Naive thymus-derived CD4-positive, alpha-beta T cell (primary cell): ENCODE measurements around the gene MYO1C. TPM values are rescaled to one million over a fixed set of nuclear protein-coding genes. Genes with fewer than 3 reads are reported as not detected.

Experiments used
- ATAC-seq: fragments of 150-1000 bp; cut with Tn5 transposase; 2 replicates; pipeline ENCODE4 v1.10.0; 2021; ENCODE audit warnings: mild to moderate bottlenecking, moderate library complexity
- CTCF ChIA-PET: fragments of 350-600 bp; sonication (Branson Sonifier 250); formaldehyde crosslinking; loops from one replicate; lab custom pipeline; 2021; ENCODE audit warnings: antibody characterized with exemption; lab: Charles Lee
- POLR2A ChIA-PET: fragments of 350-600 bp; sonication (Branson Sonifier 250); formaldehyde crosslinking; loops from one replicate; lab custom pipeline; 2021; ENCODE audit warnings: antibody characterized with exemption, inconsistent platforms; lab: Charles Lee
- DNase-seq, 9 donors: peaks; one replicate each; pipeline versions ENCODE4 v3.0.0 to v3.0.0-alpha.2; 2020 to 2022; ENCODE audit warnings: mixed read lengths in 1 of 9
- H3K27ac ChIP-seq: one replicate; pipeline ENCODE4 v1.7.0; 2013; ENCODE audit warnings: mild to moderate bottlenecking, low read depth, low read length, moderate library complexity
- H3K27me3 ChIP-seq, 2 donors: one replicate each; pipeline ENCODE4 v1.7.0; 2013; ENCODE audit warnings: low read length in 2 of 2, mild to moderate bottlenecking in 2 of 2, moderate library complexity in 2 of 2; ENCODE audit not compliant: control insufficient read depth in 2 of 2, insufficient read depth in 2 of 2
- H3K36me3 ChIP-seq, 3 experiments: 1 replicate in 2 of 3; 2 replicates in 1 of 3; pipeline ENCODE4 v1.7.0; 2013; ENCODE audit warnings: low read length in 3 of 3, mild to moderate bottlenecking in 3 of 3, moderate library complexity in 1 of 3; ENCODE audit not compliant: insufficient read depth in 3 of 3, control insufficient read depth in 2 of 3
- H3K4me1 ChIP-seq, 2 donors: one replicate each; pipeline ENCODE4 v1.7.0; 2013; ENCODE audit warnings: low read length in 2 of 2, mild to moderate bottlenecking in 2 of 2, moderate library complexity in 1 of 2; ENCODE audit not compliant: control insufficient read depth in 2 of 2, insufficient read depth in 2 of 2
- H3K4me3 ChIP-seq: 2 replicates; pipeline ENCODE4 v1.7.0; 2013; ENCODE audit warnings: mild to moderate bottlenecking, low read length
- H3K9me3 ChIP-seq, 3 experiments: 1 replicate in 2 of 3; 2 replicates in 1 of 3; pipeline ENCODE4 v1.7.0; 2013; ENCODE audit warnings: low read length in 3 of 3; ENCODE audit not compliant: control insufficient read depth in 2 of 3
- H3K27ac Mint-ChIP-seq, 9 donors: one replicate each; pipeline ENCODE4 v1.8.0; 2020 to 2022; ENCODE audit warnings: mixed read lengths in 9 of 9, mild to moderate bottlenecking in 8 of 9, moderate library complexity in 5 of 9, inconsistent platforms in 2 of 9
- H3K27me3 Mint-ChIP-seq, 5 donors: one replicate each; pipeline ENCODE4 v1.8.0; 2021 to 2022; ENCODE audit warnings: mixed read lengths in 5 of 5, mild to moderate bottlenecking in 1 of 5
- H3K36me3 Mint-ChIP-seq, 5 donors: one replicate each; pipeline ENCODE4 v1.8.0; 2020 to 2022; ENCODE audit warnings: mixed read lengths in 5 of 5, mild to moderate bottlenecking in 3 of 5, inconsistent platforms in 1 of 5
- H3K4me1 Mint-ChIP-seq, 7 donors: one replicate each; pipeline ENCODE4 v1.8.0; 2020 to 2022; ENCODE audit warnings: mixed read lengths in 7 of 7, mild to moderate bottlenecking in 3 of 7, inconsistent platforms in 1 of 7
- H3K4me3 Mint-ChIP-seq, 10 donors: one replicate each; pipeline ENCODE4 v1.8.0; 2020 to 2022; ENCODE audit warnings: mild to moderate bottlenecking in 10 of 10, mixed read lengths in 10 of 10, moderate library complexity in 6 of 10, inconsistent platforms in 2 of 10
- H3K9me3 Mint-ChIP-seq, 11 donors: one replicate each; pipeline ENCODE4 v1.8.0; 2020 to 2022; ENCODE audit warnings: mixed read lengths in 11 of 11, mild to moderate bottlenecking in 4 of 11, inconsistent platforms in 1 of 11, moderate library complexity in 1 of 11
- intact Hi-C, 2 donors: fragments of 100-400 bp; cut with micrococcal nuclease; formaldehyde crosslinking; loops; one replicate each; pipeline ENCODE4 v1.15.1; 2023
- polyA plus RNA-seq, 2 donors: library from polyadenylated mRNA; unstranded; fragments of 300-500 nt; fragmentation: Illumina TruSeq; gene quantifications; one replicate each; pipeline ENCODE4 v1.2.3, GENCODE V29; 2021
- total RNA-seq, 6 experiments: library from RNA in 5 of 6; stranded (reverse) in 5 of 6; gene quantifications; 1 replicate in 5 of 6; 2 replicates in 1 of 6; pipeline ENCODE4 v1.2.3 and lab custom pipeline; 2021 to 2026

The MYO1C gene, protein sequence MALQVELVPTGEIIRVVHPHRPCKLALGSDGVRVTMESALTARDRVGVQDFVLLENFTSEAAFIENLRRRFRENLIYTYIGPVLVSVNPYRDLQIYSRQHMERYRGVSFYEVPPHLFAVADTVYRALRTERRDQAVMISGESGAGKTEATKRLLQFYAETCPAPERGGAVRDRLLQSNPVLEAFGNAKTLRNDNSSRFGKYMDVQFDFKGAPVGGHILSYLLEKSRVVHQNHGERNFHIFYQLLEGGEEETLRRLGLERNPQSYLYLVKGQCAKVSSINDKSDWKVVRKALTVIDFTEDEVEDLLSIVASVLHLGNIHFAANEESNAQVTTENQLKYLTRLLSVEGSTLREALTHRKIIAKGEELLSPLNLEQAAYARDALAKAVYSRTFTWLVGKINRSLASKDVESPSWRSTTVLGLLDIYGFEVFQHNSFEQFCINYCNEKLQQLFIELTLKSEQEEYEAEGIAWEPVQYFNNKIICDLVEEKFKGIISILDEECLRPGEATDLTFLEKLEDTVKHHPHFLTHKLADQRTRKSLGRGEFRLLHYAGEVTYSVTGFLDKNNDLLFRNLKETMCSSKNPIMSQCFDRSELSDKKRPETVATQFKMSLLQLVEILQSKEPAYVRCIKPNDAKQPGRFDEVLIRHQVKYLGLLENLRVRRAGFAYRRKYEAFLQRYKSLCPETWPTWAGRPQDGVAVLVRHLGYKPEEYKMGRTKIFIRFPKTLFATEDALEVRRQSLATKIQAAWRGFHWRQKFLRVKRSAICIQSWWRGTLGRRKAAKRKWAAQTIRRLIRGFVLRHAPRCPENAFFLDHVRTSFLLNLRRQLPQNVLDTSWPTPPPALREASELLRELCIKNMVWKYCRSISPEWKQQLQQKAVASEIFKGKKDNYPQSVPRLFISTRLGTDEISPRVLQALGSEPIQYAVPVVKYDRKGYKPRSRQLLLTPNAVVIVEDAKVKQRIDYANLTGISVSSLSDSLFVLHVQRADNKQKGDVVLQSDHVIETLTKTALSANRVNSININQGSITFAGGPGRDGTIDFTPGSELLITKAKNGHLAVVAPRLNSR
- 10 to 100 TPM; 10.3 to 37.0 (median 23.6) TPM for total RNA-seq
- polyA plus RNA-seq = 1 to 10 TPM; 4.4 to 4.7 TPM
- total RNA-seq (lab: John Stamatoyannopoulos, UW) = 17.2 reads per million, percentile 47 among the genes with 10 or more reads in this experiment

- peaks cover 0 to 2% (median 0%) of the 10 kb centered on the region in 11 donors for H3K9me3 Mint-ChIP-seq
- ATAC-seq (no peak), DNase-seq (peak in 1 of 9 donors; percentile 10)
- peaks cover 0 to 4% (median 0%) of the 10 kb centered on the region in 5 donors for H3K27me3 Mint-ChIP-seq
- H3K4me1 Mint-ChIP-seq = peaks cover 0 to 43% (median 35%) of the 10 kb centered on the region in 7 donors
- Histone ChIP-seq H3K27ac (no peak within 1 kb of the TSS), H3K27me3 (no peaks in the 10 kb centered on the region), H3K9me3 (no peaks in the 10 kb centered on the region), H3K4me3 (peak within 1 kb of the TSS; percentile 44), H3K4me1 (peaks cover 9 to 34% of the 10 kb centered on the region in 2 donors), H3K36me3 (peaks cover 0 to 27% (median 0%) of the 10 kb centered on the region in 3 experiments)
- peak within 1 kb of the TSS; percentile 76 to 91 (median 85) for H3K4me3 Mint-ChIP-seq
- CTCF ChIA-PET = no interaction called here
- peaks cover 0 to 4% (median 0%) of the 10 kb centered on the region in 5 donors for H3K36me3 Mint-ChIP-seq
- POLR2A ChIA-PET = interaction anchor here (0.6 to 1.1 kb wide), 4 partner anchors 24 to 272 kb away, joined by 3 read pairs; partner anchors contain the start of gene INPP5K
- intact Hi-C loops = no loop called here
- H3K27ac Mint-ChIP-seq = peak within 1 kb of the TSS in 6 of 9 donors; percentile 21 to 88 (median 72)
Observed at GRCh38 chr17:1492249-1493206, at the start of gene MYO1C. Gene MYO1C (minus strand): TSS chr17:1492686. CDS start chr17:1492487, 199 bp downstream.

DNA sequence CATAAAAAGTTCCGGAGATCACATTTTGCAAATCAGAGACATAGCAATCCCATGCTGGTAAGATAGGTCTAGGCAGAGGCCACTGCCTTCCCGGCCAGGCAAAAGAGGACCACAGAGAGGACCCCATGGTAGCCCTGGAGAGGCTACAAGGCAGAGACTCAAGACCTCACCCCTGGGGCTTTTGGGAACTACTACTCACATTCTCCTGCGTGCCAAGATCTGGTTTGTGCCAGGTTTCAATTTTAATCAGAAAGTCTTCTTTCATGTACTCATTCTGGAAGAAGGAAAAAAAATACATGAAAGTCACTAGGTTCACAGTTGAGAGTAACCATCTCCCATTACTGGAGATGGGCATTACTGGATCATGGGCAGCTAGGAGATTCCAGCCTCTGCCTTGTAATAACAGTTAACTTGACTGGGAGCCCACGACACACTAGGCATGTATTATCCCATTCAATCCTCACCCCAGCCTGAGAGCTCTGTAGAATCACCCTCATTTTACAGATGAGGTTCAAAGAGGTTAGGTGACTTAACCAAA is 49.0 kb upstream of the MYO1C start:
- Mint-ChIP-seq H3K4me1 (peaks cover 0 to 2% (median 0%) of the 10 kb centered on the region in 7 donors), H3K36me3 (peaks cover 0 to 37% (median 6%) of the 10 kb centered on the region in 5 donors), H3K27me3 (no peaks in the 10 kb centered on the region), H3K4me3 (no peak overlapping the region), H3K27ac (no peak overlapping the region), H3K9me3 (no peaks in the 10 kb centered on the region)
- Histone ChIP-seq H3K4me1 (no peaks in the 10 kb centered on the region), H3K36me3 (peaks cover 0 to 69% (median 6%) of the 10 kb centered on the region in 3 experiments), H3K27ac (no peak overlapping the region), H3K4me3 (no peak overlapping the region), H3K27me3 (no peaks in the 10 kb centered on the region), H3K9me3 (no peaks in the 10 kb centered on the region)
- intact Hi-C loops = no loop called here
- ATAC-seq (no peak), DNase-seq (no peak)
- CTCF ChIA-PET = no interaction called here
- POLR2A ChIA-PET = no interaction called here

DNA sequence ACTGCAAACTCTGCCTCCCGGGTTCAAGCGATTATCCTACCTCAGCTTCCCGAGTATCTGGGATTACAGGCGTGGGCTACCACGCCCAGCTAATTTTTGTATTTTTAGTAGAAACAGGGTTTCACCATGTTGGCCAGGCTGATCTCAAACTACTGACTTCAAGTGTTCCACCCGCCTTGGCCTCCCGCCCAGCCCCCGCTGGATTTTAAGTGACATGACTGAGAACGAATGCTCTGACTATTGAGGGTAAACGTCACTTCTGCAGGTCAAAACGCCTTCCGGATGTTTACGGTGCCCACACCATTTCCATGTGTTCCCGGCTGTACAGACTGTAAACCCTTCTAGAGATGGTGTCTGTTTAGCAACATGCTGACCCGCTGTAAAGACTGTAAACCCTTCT is 47.3 kb upstream of the MYO1C start:
- Histone ChIP-seq H3K4me3 (no peak overlapping the region), H3K27me3 (no peaks in the 10 kb centered on the region), H3K36me3 (peaks cover 5 to 69% (median 6%) of the 10 kb centered on the region in 3 experiments), H3K4me1 (no peaks in the 10 kb centered on the region), H3K27ac (no peak overlapping the region), H3K9me3 (no peaks in the 10 kb centered on the region)
- H3K27me3 Mint-ChIP-seq = no peaks in the 10 kb centered on the region
- no peaks in the 10 kb centered on the region for H3K9me3 Mint-ChIP-seq
- H3K4me3 Mint-ChIP-seq = no peak overlapping the region
- no peaks in the 10 kb centered on the region for H3K4me1 Mint-ChIP-seq
- intact Hi-C loops = no loop called here
- H3K27ac Mint-ChIP-seq = no peak overlapping the region
- DNase-seq (no peak), ATAC-seq (no peak)
- CTCF ChIA-PET = interaction anchor here (0.6 kb wide), 1 partner anchor 174 kb away, joined by 6 read pairs; no protein-coding TSS in a partner anchor
- POLR2A ChIA-PET = no interaction called here
- H3K36me3 Mint-ChIP-seq = peaks cover 0 to 43% (median 6%) of the 10 kb centered on the region in 5 donors

DNA sequence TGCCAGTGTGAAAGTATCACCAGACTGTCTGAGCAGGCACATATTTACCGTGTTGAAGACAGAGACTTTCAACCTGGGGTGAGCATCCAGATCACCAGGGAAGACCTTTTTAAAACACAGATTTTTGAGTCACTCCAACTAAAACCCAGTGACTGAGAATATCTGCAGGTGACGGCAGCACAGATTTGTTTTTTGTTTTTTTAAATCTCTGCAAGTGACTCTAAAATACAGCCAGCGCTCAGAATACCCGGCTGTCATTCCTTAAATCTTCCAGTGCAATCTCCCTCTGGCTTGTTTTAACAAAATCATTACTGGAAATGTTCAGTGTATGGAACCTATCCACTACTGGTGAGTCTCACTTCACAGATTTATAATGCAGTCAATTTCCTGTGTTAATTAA is 43.3 kb upstream of the MYO1C start:
- ATAC-seq = no peak
- Histone ChIP-seq H3K27ac (no peak overlapping the region), H3K27me3 (no peaks in the 10 kb centered on the region), H3K4me3 (no peak overlapping the region), H3K9me3 (no peaks in the 10 kb centered on the region), H3K4me1 (no peaks in the 10 kb centered on the region), H3K36me3 (peaks cover 5 to 63% (median 10%) of the 10 kb centered on the region in 3 experiments)
- intact Hi-C loops = no loop called here
- ChIA-PET CTCF (no interaction called here), POLR2A (no interaction called here)
- no peaks in the 10 kb centered on the region for H3K9me3 Mint-ChIP-seq
- no peak for DNase-seq
- no peak overlapping the region for H3K4me3 Mint-ChIP-seq
- peaks cover 0 to 7% (median 0%) of the 10 kb centered on the region in 7 donors for H3K4me1 Mint-ChIP-seq
- no peaks in the 10 kb centered on the region for H3K27me3 Mint-ChIP-seq
- peaks cover 0 to 35% (median 7%) of the 10 kb centered on the region in 5 donors for H3K36me3 Mint-ChIP-seq
- H3K27ac Mint-ChIP-seq = no peak overlapping the region

- no peaks in the 10 kb centered on the region for H3K9me3 ChIP-seq
- Mint-ChIP-seq H3K9me3 (no peaks in the 10 kb centered on the region), H3K4me3 (no peak overlapping the region), H3K27ac (peak overlapping the region in 5 of 9 donors; percentile 6 to 79 (median 64)), H3K4me1 (peaks cover 0 to 7% (median 0%) of the 10 kb centered on the region in 7 donors), H3K36me3 (peaks cover 0 to 36% (median 7%) of the 10 kb centered on the region in 5 donors), H3K27me3 (no peaks in the 10 kb centered on the region)
- H3K36me3 ChIP-seq = peaks cover 5 to 45% (median 10%) of the 10 kb centered on the region in 3 experiments
- H3K27ac ChIP-seq = no peak overlapping the region
- DNase-seq = no peak
- ATAC-seq = no peak
- H3K27me3 ChIP-seq = no peaks in the 10 kb centered on the region
- no peak overlapping the region for H3K4me3 ChIP-seq
- CTCF ChIA-PET = interaction anchor here (0.5 to 1.6 kb wide), 10 partner anchors 17 to 268 kb away, joined by 3 to 21 read pairs (median 3); partner anchors contain the start of genes INPP5K and PITPNA
- intact Hi-C loops = loop anchor here (1.0 to 5.0 kb wide), 2 partner anchors 166 to 168 kb away; no protein-coding TSS in a partner anchor
- POLR2A ChIA-PET = interaction anchor here (0.8 to 0.9 kb wide), 2 partner anchors 17 to 25 kb away, joined by 3 read pairs; partner anchors contain the start of gene INPP5K
- H3K4me1 ChIP-seq = no peaks in the 10 kb centered on the region
Observed at GRCh38 chr17:1533661-1534325, 41.3 kb upstream of the MYO1C start.
